ENCODE data around the gene ZFYVE28.
"Not testable (repeated sequence)": the region's sequence is repeated elsewhere in the genome, so short reads cannot be mapped to it uniquely, and the experiment has no call there.

The ZFYVE28 gene

GRCh38 chr4:2445571-2445970, 27.1 kb upstream of the ZFYVE28 start:
- DNase-seq, result no peak

- no peak for DNase-seq
These were observed 26.7 kb upstream of the ZFYVE28 start for GRCh38 chr4:2445130-2445529.

DNA sequence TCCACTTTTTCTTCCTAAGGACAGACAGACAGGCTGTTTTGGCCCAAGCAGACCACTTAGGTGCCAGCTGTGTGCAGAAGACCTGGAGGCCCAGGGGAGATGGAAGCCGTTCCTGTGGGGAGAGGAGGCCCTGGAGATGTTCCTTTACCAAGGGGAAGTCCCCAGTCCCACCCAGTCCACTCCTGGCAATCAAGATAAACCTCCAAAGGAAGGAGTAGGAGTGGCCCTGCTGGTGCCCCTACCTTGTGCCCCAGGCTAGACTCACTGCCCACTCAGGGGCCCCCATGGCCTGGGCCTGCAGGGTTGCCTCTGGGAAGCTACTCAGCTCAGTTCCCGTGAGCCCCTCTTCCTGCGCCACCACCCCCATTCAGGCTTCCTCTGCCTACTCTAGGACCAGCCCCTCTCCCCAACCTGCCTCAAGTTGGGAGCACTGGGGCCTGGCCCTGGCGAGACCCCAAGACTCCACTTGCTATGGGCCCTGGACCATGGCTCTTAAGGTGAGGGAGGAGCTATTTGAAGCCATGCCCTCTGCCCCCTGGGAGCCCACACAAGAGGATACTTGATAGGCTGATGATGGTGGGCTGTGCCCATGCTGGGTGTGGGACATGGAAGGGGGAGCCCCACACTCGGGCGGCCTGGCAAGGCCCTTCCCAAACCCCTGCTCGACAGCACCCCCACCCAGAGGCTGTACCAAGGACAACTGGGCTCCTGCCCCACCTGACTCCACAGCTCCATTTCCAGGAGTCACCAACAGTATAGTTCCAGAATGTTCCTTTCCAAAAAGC, 25.7 kb upstream of the ZFYVE28 start:
- DNase-seq, result no peak

DNA sequence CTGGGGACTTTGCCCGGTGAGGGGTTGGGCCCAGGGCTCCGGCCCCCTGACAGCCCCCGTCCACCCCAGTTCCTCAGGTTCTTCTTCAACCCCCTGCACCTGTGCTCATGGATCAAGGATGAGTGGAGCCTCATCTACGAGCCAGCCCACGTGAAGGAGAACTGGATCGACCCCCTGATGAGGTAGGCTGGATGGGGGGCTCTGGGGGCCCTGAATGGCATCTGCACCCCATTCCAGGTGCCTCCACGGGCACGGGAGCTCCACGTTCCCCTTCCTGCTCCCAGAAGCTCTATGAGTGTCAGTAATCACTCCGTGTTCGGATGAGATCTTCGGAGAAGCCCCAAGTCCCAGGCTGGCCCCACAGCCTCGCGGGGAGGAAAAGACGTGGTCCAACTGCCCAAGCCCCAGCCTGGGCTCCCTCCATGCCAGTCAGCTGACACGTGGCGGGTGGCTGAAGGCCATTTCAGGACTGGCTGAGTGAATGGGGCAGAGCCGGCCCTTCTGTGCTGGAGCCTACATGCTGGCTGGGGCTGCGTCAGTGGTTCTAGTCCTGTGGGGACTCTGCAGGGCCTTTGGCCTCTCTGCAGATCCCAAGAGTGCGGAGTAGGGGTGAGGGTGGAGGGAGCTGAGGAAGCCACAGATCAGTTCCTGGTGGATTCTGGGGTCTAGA, 24.8 kb upstream of the ZFYVE28 start:
- DNase-seq, result no peak

DNA sequence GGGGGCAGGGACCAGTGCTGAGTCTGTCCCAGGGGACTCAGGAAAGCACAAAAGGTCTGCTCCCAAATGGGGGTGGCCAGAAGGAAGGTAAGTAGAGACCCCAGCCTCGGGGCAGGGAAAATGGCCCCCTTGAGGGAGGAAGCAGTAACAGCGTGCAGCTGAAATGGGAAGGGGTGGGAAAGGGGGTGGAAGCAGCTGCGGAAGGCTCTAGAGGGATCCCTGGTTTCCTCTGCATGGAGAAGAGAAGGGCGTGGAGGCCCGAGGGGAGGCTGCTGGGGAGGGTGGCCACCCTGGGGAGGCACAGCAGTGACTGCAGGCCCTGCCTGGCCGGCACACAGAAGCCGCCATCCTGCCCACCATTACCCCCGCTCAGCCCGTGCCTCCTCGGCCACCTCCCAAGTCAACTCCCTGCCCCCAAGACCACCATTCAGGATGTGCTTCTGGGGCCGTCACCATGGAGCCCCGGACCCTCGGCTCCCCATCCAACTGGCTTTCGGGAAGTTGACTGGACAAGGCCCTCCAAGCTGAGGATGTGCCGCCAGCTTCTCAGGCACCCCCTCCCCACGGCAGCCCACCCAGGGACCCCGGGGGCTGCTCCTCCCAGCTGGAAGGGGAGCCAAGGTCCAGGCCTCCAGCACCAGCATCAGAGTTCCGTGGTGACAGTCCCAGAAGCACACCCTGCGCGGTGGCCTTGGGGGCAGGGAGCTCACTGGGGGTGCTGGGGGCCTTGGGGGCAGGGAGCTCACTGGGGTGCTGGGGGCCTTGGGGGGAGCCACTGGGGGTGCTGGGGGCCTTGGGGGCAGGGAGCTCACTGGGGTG, 23.9 kb upstream of the ZFYVE28 start:
- peak in 1 of 2 experiments; percentile 37 for DNase-seq

GRCh38 chr4:2441393-2442174, 23.1 kb upstream of the ZFYVE28 start:
- peak; percentile 81 to 85 for DNase-seq

DNA sequence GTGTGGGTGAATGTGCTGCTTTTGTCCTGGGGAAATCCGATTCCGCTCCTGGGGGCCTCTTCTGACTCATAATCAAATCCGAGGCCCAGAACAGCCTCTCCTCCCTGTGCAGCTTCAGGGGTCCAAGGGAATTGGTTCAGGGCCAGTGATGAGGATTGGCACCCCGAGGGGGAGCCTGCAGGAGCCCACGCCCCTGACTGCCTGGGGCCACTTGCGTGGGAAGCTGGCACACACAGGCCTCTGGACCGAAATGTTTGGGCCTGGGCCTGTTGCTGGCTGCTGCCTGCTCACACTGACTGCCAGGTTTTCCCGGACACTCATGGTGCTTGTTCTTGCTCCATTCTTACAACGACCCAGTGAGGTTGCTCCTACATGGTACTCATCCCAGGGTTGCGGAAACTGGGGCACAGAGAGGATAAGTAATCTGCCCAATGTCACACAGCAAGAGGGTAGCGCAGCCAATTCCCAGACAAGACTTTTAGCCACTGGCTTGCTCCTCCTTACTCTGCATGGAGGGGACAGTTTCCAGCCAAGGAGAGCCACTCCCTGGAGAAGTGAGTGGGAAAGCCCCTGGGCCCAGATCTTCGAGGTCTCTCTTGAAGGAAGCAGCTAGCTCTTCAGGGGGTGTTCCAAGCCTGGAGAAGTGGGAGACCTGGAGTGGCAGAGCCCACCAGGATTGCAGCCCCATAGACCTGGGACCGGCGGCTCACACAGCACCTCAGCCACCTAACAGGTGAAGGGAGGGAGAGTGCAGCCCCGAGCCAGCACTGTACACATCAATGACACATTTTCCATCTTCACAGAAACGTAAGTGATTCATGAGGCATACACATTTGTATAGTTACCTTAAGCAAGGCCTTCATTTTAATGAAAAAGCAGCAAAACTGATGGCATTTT, 20.6 kb upstream of the ZFYVE28 start:
- DNase-seq, result no peak

DNA sequence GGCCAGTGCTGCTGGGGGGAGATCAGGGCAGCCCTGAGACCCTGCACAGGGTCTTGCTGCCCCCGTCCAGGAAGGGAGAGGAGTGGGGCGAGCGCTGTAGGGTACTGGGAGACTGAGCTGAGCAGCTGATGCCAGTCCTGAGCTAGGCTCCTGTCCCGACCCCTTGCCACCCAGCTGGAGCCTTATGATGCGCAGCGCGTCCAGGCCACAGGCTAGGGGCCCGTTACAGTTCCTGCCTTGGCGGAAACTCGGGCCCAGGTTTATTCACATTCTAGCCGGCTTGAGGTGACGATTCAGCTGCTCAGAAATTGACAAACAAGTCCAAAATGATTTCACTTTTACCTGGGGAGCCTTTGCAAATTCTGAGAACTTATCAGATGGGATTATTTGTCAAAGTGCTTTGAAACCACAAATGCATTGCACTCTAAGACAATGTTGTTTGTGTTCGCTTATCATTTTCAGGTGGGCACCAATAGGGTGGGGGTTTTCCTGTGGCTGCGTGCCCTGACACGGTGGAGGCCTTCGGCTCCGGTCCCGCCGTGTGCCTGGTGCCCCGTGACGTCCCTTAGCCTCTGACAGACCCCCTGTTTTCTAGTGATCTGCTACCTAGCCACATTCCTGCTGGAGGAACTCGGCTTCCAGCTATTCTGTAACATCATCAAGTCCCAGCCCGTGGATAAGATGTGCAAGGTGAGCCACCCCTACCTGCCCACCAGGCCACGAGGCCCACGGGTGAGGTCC, 19.2 kb upstream of the ZFYVE28 start:
- DNase-seq, result no peak

DNA sequence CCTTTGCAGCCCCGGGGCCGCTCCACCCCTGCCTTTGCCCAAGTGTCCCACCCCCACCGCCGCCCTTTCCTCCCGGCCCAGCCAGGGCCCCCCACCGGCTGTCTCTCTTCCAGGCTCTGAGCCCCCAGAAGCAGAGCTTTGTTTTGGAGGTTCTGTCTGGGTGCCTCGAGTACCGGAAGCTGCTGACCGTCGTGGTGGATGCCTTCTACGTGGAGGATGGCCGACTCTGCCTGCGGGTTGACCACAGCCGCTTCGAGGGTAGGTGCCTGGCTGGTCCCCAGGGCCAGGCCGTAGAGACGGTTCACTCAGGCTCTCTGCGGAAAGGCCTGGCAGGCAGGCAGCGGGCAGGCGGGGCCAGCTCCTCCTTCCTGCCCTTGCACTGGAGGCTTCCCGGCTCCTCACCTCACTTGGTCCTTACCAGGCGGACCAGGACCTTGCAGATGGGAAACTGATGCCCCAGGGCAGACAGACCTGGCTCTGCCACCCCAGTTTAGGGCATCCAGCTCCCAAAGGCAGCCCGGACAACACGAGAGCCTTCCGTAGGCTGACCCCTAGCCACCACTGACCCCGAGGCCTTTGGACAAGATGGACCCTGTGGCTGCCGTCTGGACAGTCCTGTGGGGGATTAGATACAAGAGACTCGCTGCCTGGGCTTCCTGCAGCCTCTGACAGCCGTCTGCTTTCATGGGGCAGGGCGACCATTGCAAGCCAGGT, 18.5 kb upstream of the ZFYVE28 start:
- no peak for DNase-seq

- DNase-seq, result no peak
These were observed 17.9 kb upstream of the ZFYVE28 start for GRCh38 chr4:2436301-2436700.

DNA sequence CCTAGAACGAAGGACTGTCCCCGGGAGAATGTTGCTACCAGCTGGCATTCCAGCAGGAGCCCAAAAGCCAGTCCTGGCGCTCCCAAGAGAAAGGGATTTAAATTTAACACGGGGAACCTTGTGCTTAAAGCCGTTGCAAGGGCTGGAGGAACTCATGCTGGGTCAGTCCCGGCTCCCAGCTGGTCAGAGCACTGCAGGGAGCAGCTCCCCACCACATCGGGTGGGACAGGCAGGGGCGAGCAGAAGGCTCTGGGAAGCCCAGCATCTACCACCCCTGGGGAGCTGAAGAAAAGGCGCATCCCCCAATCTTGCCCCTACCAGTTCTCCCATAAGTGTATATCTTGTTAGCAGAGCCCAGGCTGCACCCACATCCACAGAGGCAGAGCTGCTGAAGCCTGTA, 16.0 kb upstream of the ZFYVE28 start:
- DNase-seq, result no peak

DNA sequence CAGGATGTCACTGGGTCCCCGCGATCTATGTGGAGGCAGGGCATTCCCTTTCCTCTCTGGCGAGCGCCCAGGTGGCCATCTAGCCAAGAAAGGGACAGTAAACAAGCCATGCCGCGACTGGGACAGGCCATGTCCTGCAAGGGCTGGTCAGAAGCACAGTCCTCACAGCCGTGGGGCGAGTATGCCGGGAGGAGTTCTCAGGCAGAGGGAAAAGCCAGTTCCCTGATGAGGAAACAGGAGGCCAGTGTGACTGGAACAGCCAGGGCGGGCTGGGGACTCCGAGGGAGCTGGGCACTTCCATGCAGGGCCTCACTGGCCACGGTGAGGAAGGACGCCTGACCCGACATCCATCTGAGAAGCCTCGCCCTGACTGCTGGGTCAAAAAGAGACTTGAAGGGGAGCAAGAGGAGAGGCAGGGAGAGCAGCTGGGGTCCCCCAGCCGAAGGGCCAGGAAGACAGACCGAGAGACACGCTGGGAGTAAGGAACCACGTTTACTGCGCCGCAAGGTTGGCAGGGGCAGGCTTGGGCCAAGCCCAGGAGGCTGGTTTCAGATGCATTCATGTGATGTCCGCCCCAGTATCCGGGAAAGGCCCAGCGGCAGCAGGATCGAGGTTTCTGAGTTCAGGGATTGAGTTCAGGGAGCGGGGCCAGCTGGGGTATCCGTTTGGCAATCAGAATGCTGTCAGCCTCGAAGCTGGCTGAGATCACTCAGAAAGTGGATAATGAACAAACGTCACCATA, 15.3 kb upstream of the ZFYVE28 start:
- no peak for DNase-seq

GRCh38 chr4:2432991-2433530, 14.6 kb upstream of the ZFYVE28 start:
- DNase-seq, result no peak

DNA sequence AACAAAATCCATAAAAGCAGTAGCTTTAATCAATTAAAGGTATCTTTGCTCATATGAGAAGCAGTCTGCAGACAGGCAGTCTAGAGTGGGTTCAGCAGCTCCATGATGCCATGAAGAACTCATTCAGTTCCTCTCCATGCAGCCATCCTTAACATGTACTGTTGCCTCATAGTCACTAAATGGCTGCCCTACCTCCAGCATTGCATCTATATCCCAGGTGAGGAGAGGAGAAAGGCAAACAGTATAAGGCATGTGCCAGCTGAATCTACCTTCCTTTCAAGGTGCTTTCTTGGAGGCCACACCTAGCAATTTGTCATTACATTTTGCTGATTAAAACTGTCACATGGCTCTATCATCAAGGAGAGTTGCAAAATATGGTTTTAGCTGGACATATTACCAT, 13.6 kb upstream of the ZFYVE28 start:
- DNase-seq, result no peak

DNA sequence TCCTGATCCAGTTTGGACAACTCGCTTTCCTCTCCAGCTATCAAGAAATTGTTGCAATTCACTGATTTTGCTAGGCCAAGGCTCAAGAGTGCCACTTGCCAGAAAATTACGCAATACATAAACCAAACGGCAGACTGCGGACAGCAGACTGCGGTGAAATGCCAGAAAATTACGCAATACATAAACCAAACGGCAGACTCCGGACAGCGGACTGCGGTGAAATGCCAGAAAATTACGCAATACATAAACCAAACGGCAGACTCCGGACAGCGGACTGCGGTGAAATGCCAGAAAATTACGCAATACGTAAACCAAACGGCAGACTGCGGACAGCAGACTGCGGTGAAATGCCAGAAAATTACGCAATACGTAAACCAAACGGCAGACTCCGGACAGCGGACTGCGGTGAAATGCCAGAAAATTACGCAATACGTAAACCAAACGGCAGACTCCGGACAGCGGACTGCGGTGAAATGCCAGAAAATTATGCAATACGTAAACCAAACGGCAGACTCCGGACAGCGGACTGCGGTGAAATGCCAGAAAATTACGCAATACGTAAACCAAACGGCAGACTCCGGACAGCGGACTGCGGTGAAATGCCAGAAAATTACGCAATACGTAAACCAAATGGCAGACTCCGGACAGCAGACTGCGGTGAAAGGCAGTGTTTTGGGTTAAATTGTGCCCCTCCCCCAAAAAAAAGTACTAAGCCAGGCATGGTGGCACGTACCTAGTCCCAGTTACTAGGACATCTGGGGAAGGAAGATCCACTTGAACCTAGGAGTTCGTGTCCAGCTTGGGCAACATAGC, 11.7 kb upstream of the ZFYVE28 start:
- not testable (repeated sequence) for DNase-seq

- no peak for DNase-seq
These were observed 10.2 kb upstream of the ZFYVE28 start for GRCh38 chr4:2428496-2429213.
